GM19395 (cell line): ENCODE results near the gene KCNA2.

Experiments
- ATAC-seq: cut with Tn5 transposase; IDR thresholded peaks from one replicate; pipeline ENCODE4 v1.9.1; 2021; ENCODE audit warnings: mild to moderate bottlenecking, moderate library complexity; ENCODE audit not compliant: unreplicated experiment

KCNA2 gene

GRCh38 chr1:110572751-110573150, 33.4 kb downstream of the KCNA2 start:
- ATAC-seq, result no peak

- ATAC-seq, result no peak
Measured at GRCh38 chr1:110570901-110571300, 35.3 kb downstream of the KCNA2 start.

GRCh38 chr1:110570307-110570706, 35.9 kb downstream of the KCNA2 start:
- no peak for ATAC-seq

- ATAC-seq, result no peak
Measured at GRCh38 chr1:110566836-110567235, 39.3 kb downstream of the KCNA2 start.

GRCh38 chr1:110565565-110565964, 40.6 kb downstream of the KCNA2 start:
- no peak for ATAC-seq

- ATAC-seq, result no peak
Measured at GRCh38 chr1:110563089-110563488, 43.1 kb downstream of the KCNA2 start.

- no peak for ATAC-seq
Measured at GRCh38 chr1:110561596-110561995, 44.6 kb downstream of the KCNA2 start.

- ATAC-seq, result no peak
Measured at GRCh38 chr1:110559157-110559556, 47.0 kb downstream of the KCNA2 start.

GRCh38 chr1:110557481-110557880, 48.7 kb downstream of the KCNA2 start:
- no peak for ATAC-seq

- ATAC-seq, result no peak
Measured at GRCh38 chr1:110556471-110556807, 49.7 kb downstream of the KCNA2 start.

GRCh38 chr1:110555807-110556470, 50.2 kb downstream of the KCNA2 start:
- ATAC-seq, result no peak

GRCh38 chr1:110554871-110555801, 51.0 kb downstream of the KCNA2 start:
- no peak for ATAC-seq

- no peak for ATAC-seq
Measured at GRCh38 chr1:110551278-110551809, 54.8 kb downstream of the KCNA2 start.

GRCh38 chr1:110549831-110550230, 56.3 kb downstream of the KCNA2 start:
- ATAC-seq, result no peak

GRCh38 chr1:110548381-110548780, 57.8 kb downstream of the KCNA2 start:
- ATAC-seq, result no peak

GRCh38 chr1:110547017-110547416, 59.1 kb downstream of the KCNA2 start:
- ATAC-seq, result no peak

GRCh38 chr1:110545492-110545891, 60.7 kb downstream of the KCNA2 start:
- ATAC-seq, result no peak

- no peak for ATAC-seq
Measured at GRCh38 chr1:110544753-110545152, 61.4 kb downstream of the KCNA2 start.
